ENCODE measurements around the gene TJP1.

The TJP1 gene

DNA sequence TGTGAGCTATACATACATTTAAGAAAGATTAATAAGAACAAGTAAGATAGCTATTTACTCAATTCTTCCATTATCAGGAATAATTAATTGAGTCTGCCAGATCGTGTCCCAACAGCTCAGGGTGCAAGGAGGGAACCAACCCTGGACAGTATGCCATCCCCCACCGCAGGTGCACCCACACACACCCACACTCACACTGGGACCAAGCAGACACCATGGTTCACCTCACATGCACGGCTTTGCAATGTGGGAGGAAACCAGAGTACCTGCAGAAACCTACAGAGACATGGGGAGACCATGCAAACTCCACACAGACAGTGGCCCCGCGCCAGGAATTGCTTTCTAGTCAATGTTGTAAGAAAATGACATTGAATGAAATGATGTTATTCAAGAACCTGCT lies 20.0 kb upstream of the TJP1 start:
- no peak for DNase-seq (ENCODE audit: low read depth)
- no peak overlapping the region for H3K4me3 ChIP-seq (ENCODE audit: control insufficient read depth, low read depth, low read length)
- TF ChIP-seq CTCF (IDR thresholded peaks at IDR 0.05; ENCODE audit: control insufficient read depth, insufficient read depth, low read depth, low read length, missing control alignments), result no peak

GRCh38 chr15:29840926-29841325 lies 18.7 kb upstream of the TJP1 start:
- H3K4me3 ChIP-seq (ENCODE audit: control insufficient read depth, low read depth, low read length), result no peak overlapping the region
- no peak for DNase-seq (ENCODE audit: low read depth)
- no peak for TF ChIP-seq CTCF (IDR thresholded peaks at IDR 0.05; ENCODE audit: control insufficient read depth, insufficient read depth, low read depth, low read length, missing control alignments)

- H3K4me3 ChIP-seq (ENCODE audit: control insufficient read depth, low read depth, low read length), result no peak overlapping the region
- no peak for TF ChIP-seq CTCF (IDR thresholded peaks at IDR 0.05; ENCODE audit: control insufficient read depth, insufficient read depth, low read depth, low read length, missing control alignments)
- no peak for DNase-seq (ENCODE audit: low read depth)
Observed at GRCh38 chr15:29840054-29840453, 17.8 kb upstream of the TJP1 start.

- no peak for DNase-seq (ENCODE audit: low read depth)
Observed at GRCh38 chr15:29838352-29839010, 16.2 kb upstream of the TJP1 start.

GRCh38 chr15:29835301-29835700 lies 13.0 kb upstream of the TJP1 start:
- no peak for TF ChIP-seq CTCF (IDR thresholded peaks at IDR 0.05; ENCODE audit: control insufficient read depth, insufficient read depth, low read depth, low read length, missing control alignments)
- H3K4me3 ChIP-seq (ENCODE audit: control insufficient read depth, low read depth, low read length), result no peak overlapping the region
- no peak for DNase-seq (ENCODE audit: low read depth)

More at GRCh38 chr15:29838352-29839010, 16.2 kb upstream of the TJP1 start:
- no peak overlapping the region for H3K4me3 ChIP-seq (ENCODE audit: control insufficient read depth, low read depth, low read length)
- TF ChIP-seq CTCF (IDR thresholded peaks at IDR 0.05; ENCODE audit: control insufficient read depth, insufficient read depth, low read depth, low read length, missing control alignments), result no peak

GRCh38 chr15:29832709-29833108 lies 10.4 kb upstream of the TJP1 start:
- TF ChIP-seq CTCF (IDR thresholded peaks at IDR 0.05; ENCODE audit: control insufficient read depth, insufficient read depth, low read depth, low read length, missing control alignments), result no peak
- no peak overlapping the region for H3K4me3 ChIP-seq (ENCODE audit: control insufficient read depth, low read depth, low read length)
- no peak for DNase-seq (ENCODE audit: low read depth)

Data from AG09309 (cell line).